Spleen (tissue), 7 donors: ENCODE results near the gene KLC3.

ENCODE experiments used
- POLR2A ChIP-seq, 3 donors: fragments of 450-650 bp; IDR thresholded peaks; one replicate each; pipeline ENCODE4 v1.5.1; 2017; ENCODE audit warnings: antibody characterized with exemption in 3 of 3, mild to moderate bottlenecking in 1 of 3
- TF ChIP-seq, protein P1 (sequence below), 11 experiments: fragments of 200-600 bp in 7 of 11; fragments of 450-650 bp in 4 of 11; sonication (generic) in 4 of 11; IDR thresholded peaks in 8 of 11; conservative IDR thresholded peaks in 3 of 11; 1 replicate in 7 of 11; 2 replicates in 4 of 11; pipeline versions ENCODE4 v1.4.0 to v1.8.0; 2016 to 2021; ENCODE audit warnings: antibody characterized with exemption in 11 of 11, inconsistent platforms in 4 of 11, mild to moderate bottlenecking in 1 of 11
- donor health status: DM: no; HTN: no; CAD: no; lungs with moderate emphysema.
- donor health status: DM: no; HTN: no; CAD: no.
- donor health status: DM: no; HTN: no; CAD: no.

DNA sequence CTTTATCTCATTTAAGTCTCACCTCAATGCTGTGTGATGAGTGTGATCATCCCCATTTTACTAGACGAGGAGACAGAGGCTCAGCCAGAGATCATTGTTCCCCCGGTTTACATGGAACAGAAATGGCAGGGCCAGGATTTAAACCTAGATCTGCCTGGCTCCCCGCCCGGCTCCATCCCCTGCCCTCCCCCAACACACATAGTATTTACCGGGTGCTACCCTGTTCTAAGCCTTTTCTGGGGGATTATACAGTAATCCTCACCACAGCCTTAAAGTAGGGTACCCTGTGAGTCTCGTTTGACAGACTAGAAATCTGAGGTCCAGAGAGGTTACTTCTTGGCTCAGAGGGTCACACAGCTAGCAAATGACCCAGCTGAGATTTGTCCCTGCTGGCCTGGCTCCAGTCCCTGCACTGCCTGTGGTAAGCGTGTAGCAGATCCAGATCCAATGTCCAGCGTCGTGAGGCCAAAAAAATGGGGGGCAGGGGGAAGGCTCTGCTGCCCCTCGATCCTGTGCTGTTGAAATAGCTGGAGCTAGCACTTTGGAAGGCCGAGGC is 3.8 kb upstream of the KLC3 start:
- TF ChIP-seq, protein P1, sequence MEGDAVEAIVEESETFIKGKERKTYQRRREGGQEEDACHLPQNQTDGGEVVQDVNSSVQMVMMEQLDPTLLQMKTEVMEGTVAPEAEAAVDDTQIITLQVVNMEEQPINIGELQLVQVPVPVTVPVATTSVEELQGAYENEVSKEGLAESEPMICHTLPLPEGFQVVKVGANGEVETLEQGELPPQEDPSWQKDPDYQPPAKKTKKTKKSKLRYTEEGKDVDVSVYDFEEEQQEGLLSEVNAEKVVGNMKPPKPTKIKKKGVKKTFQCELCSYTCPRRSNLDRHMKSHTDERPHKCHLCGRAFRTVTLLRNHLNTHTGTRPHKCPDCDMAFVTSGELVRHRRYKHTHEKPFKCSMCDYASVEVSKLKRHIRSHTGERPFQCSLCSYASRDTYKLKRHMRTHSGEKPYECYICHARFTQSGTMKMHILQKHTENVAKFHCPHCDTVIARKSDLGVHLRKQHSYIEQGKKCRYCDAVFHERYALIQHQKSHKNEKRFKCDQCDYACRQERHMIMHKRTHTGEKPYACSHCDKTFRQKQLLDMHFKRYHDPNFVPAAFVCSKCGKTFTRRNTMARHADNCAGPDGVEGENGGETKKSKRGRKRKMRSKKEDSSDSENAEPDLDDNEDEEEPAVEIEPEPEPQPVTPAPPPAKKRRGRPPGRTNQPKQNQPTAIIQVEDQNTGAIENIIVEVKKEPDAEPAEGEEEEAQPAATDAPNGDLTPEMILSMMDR (IDR thresholded peaks at IDR 0.05 in 8 of 11, conservative IDR thresholded peaks at IDR 0.05 in 3 of 11), result no peak
- TF ChIP-seq POLR2A (IDR thresholded peaks at IDR 0.05), result no peak
